K562 (cell line): ENCODE measurements around the gene PIK3R6. TPM values are rescaled to one million over a fixed set of nuclear protein-coding genes. Genes with fewer than 3 reads are reported as not detected.

ENCODE experiments used
- ATAC-seq: fragments of 200-7000 bp; cut with Tn5 transposase; 3 replicates; pipeline ENCODE4 v1.9.1; 2020; ENCODE audit warnings: moderate library complexity
- BruUV-seq: library from RNA; stranded (reverse); fragments of 400-500 nt; replicated peaks from 2 replicates; lab custom pipeline; 2021; lab: Mats Ljungman, UMichigan
- CTCF ChIA-PET: fragments of 300-600 bp; formaldehyde crosslinking; extraction: SDS; loops from one replicate; lab custom pipeline; 2021; ENCODE audit warnings: low intra/inter-chr PET ratio; lab: Yijun Ruan, JAX
- POLR2A ChIA-PET: fragments of 300-600, 350-650 bp; sonication (Branson Sonifier 250); formaldehyde crosslinking; extraction: SDS; loops from one replicate; lab custom pipeline; 2021; ENCODE audit warnings: antibody characterized with exemption, inconsistent platforms; lab: Yijun Ruan, JAX
- DNase-seq, 4 experiments: peaks; one replicate each; pipeline versions ENCODE4 v3.0.0 to v3.0.0-alpha.2; 2011 to 2018; ENCODE audit warnings: low spot score in 3 of 4, mixed read lengths in 3 of 4; ENCODE audit errors: extremely low read depth in 1 of 4
- FAIRE-seq: peaks from 2 replicates; lab custom pipeline; 2011; peaks lifted over from hg19 to GRCh38; lab: Jason Lieb, UNC
- H2AFZ ChIP-seq: 2 replicates; pipeline ENCODE4 v1.6.0; 2011; ENCODE audit warnings: low read depth, low read length, control low read depth, inconsistent platforms
- H3K27ac ChIP-seq: fragments of 200-600 bp; 3 replicates; pipeline ENCODE4 v1.8.0; 2011; ENCODE audit warnings: low read depth, mild to moderate bottlenecking, control low read depth, inconsistent platforms, low read length, moderate library complexity, mixed read lengths; ENCODE audit errors: extremely low read depth
- H3K27me3 ChIP-seq, 2 experiments: fragments of 300-600 bp in 1 of 2; 2 replicates in 1 of 2; 3 replicates in 1 of 2; pipeline versions ENCODE4 v1.6.0 to v1.8.0; 2011; ENCODE audit warnings: inconsistent platforms in 2 of 2, low read length in 2 of 2, mild to moderate bottlenecking in 1 of 2, mixed read lengths in 1 of 2, moderate library complexity in 1 of 2; ENCODE audit not compliant: control insufficient read depth in 2 of 2, insufficient read depth in 2 of 2
- H3K36me3 ChIP-seq: fragments of 300-600 bp; 3 replicates; pipeline ENCODE4 v1.8.0; 2011; ENCODE audit warnings: mild to moderate bottlenecking, low read length, inconsistent platforms; ENCODE audit not compliant: control insufficient read depth, insufficient read depth
- H3K4me1 ChIP-seq, 2 experiments: fragments of 200-600 bp in 1 of 2; replicated peaks in 1 of 2; 2 replicates in 1 of 2; 3 replicates in 1 of 2; pipeline versions ENCODE4 v1.5.1 to v1.8.0; 2011; ENCODE audit warnings: inconsistent platforms in 2 of 2, low read length in 2 of 2, mild to moderate bottlenecking in 1 of 2, mixed read lengths in 1 of 2, moderate library complexity in 1 of 2; ENCODE audit not compliant: control insufficient read depth in 2 of 2, insufficient read depth in 2 of 2
- H3K4me2 ChIP-seq: 2 replicates; pipeline ENCODE4 v1.6.1; 2011; ENCODE audit warnings: low read length, control low read depth, inconsistent platforms, mixed read lengths; ENCODE audit not compliant: insufficient read depth
- H3K4me3 ChIP-seq: fragments of 200-600 bp; sonication (generic), shearing (Covaris generic); 2 replicates; pipeline ENCODE4 v1.5.1; 2016; ENCODE audit warnings: control low read depth, inconsistent platforms
- H3K79me2 ChIP-seq: fragments of 200-600 bp; 3 replicates; pipeline ENCODE4 v1.8.0; 2011; ENCODE audit warnings: low read length, inconsistent platforms; ENCODE audit not compliant: control insufficient read depth, insufficient read depth
- H3K9ac ChIP-seq, 2 experiments: 2 replicates each; pipeline versions ENCODE4 v1.6.0 to v1.6.1; 2011; ENCODE audit warnings: low read depth in 2 of 2, low read length in 2 of 2, control low read depth in 1 of 2, inconsistent platforms in 1 of 2, mild to moderate bottlenecking in 1 of 2, mixed read lengths in 1 of 2; ENCODE audit not compliant: insufficient read depth in 1 of 2
- H3K9me1 ChIP-seq: one replicate; pipeline ENCODE4 v1.6.0; 2011; ENCODE audit warnings: inconsistent platforms, mild to moderate bottlenecking, low read length, moderate library complexity; ENCODE audit not compliant: control insufficient read depth, insufficient read depth
- H3K9me3 ChIP-seq: replicated peaks from 2 replicates; pipeline ENCODE4 v1.5.1; 2011; ENCODE audit warnings: low read depth, low read length, inconsistent platforms; ENCODE audit not compliant: control insufficient read depth, insufficient read depth
- H4K20me1 ChIP-seq: replicated peaks from 2 replicates; pipeline ENCODE4 v1.6.1; 2011; ENCODE audit warnings: low read length, inconsistent platforms, mixed read lengths; ENCODE audit not compliant: control insufficient read depth, insufficient read depth
- BACH1 ChIP-seq: fragments of 200-800 bp; sonication (Bioruptor generic); IDR thresholded peaks from 2 replicates; pipeline ENCODE4 v1.6.1; 2016; ENCODE audit warnings: missing genetic modification characterization, missing compliant biosample characterization
- BRCA1 ChIP-seq, 2 experiments: fragments of 450-650 bp in 1 of 2; sonication (generic) in 1 of 2; formaldehyde crosslinking in 1 of 2; IDR thresholded peaks; 2 replicates each; pipeline versions ENCODE4 v1.5.0 to v1.6.1; 2017 to 2020; ENCODE audit warnings: mild to moderate bottlenecking in 1 of 2, missing genetic modification reagents in 1 of 2
- GTF2A2 ChIP-seq: IDR thresholded peaks from 2 replicates; pipeline ENCODE4 v1.6.1; 2016; ENCODE audit warnings: mild to moderate bottlenecking, missing genetic modification characterization, missing compliant biosample characterization
- LCOR ChIP-seq: sonication (generic); formaldehyde crosslinking; IDR thresholded peaks from 2 replicates; pipeline ENCODE4 v1.8.0; 2022; ENCODE audit warnings: mild to moderate bottlenecking, missing genetic modification reagents
- NRF1 ChIP-seq, 2 experiments: fragments of 450-650 bp; IDR thresholded peaks in 1 of 2; conservative IDR thresholded peaks in 1 of 2; 2 replicates each; pipeline ENCODE4 v1.6.1; 2014; ENCODE audit warnings: mild to moderate bottlenecking in 2 of 2
- NUFIP1 ChIP-seq: fragments of 450-650 bp; IDR thresholded peaks from 2 replicates; pipeline ENCODE4 v1.6.1; 2018; ENCODE audit not compliant: partially characterized antibody
- RAD21 ChIP-seq, 2 experiments: fragments of 250-450 bp in 1 of 2; fragments of 450-650 bp in 1 of 2; sonication (Bioruptor Pico) in 1 of 2; formaldehyde crosslinking in 1 of 2; IDR thresholded peaks in 1 of 2; conservative IDR thresholded peaks in 1 of 2; 2 replicates each; pipeline versions ENCODE4 v1.4.0 to v1.8.0; 2020 to 2022; ENCODE audit warnings: mild to moderate bottlenecking in 2 of 2, moderate library complexity in 1 of 2
- WGBS: fragments of 100-300 bp; shearing (Covaris generic); methylation state at CpG from one replicate; pipeline ENCODE4 v1.1.6; 2016; ENCODE audit warnings: low coverage, mixed read lengths; ENCODE audit not compliant: insufficient coverage; ENCODE audit errors: missing lambda C conversion rate; 5-methylcytosine and 5-hydroxymethylcytosine counted together
- in situ Hi-C: fragments of 300-500 bp; cut with MboI; formaldehyde crosslinking; loops from 4 replicates; pipeline ENCODE4 v1.15.0; 2018; ENCODE audit warnings: inconsistent platforms, mixed read lengths
- intact Hi-C: fragments of 100-400 bp; cut with micrococcal nuclease; formaldehyde crosslinking; loops from 2 replicates; pipeline ENCODE4 v1.14.2; 2022
- polyA plus RNA-seq, 8 experiments: library from polyadenylated mRNA; depleted of rRNA in 4 of 8; stranded (reverse) in 5 of 8; unstranded in 3 of 8; fragments of >200 nt; fragmentation: Nextera tagmentation in 2 of 8; fragmentation: Illumina TruSeq in 1 of 8; extraction: Ambion mirVana in 2 of 8; extraction: Trizol in 1 of 8; gene quantifications; 2 replicates each; pipeline versions ENCODE4 v1.2.1 to v1.2.3, GENCODE V29; 2011 to 2014; ENCODE audit warnings: inconsistent platforms in 1 of 8, missing spikeins in 1 of 8
- total RNA-seq, 7 experiments: library from RNA; depleted of rRNA in 6 of 7; stranded (reverse); fragments of >200 nt in 6 of 7; fragmentation: Illumina TruSeq in 2 of 7; extraction: Trizol in 2 of 7; gene quantifications; 2 replicates each; pipeline versions ENCODE4 v1.2.1 to v1.2.3, GENCODE V29; 2011 to 2021; ENCODE audit warnings: low replicate concordance in 1 of 7
- TF ChIP-seq, protein P1 (sequence below): fragments of 450-650 bp; IDR thresholded peaks from 2 replicates; pipeline ENCODE4 v1.6.1; 2016; ENCODE audit warnings: missing biosample characterization, missing genetic modification characterization
- TF ChIP-seq, protein P2 (sequence below): IDR thresholded peaks from 2 replicates; pipeline ENCODE4 v1.6.1; 2011; ENCODE audit warnings: borderline replicate concordance, low read depth, mild to moderate bottlenecking, moderate library complexity, low read length; ENCODE audit not compliant: insufficient read depth, poor library complexity, severe bottlenecking

PIK3R6 gene
- total and polyA plus RNA-seq, 9 of the 15 experiments (the other 6 are each of a cell fraction or from before 2014, with no cell fraction given) = 0.04 TPM; not detected in 8

DNA sequence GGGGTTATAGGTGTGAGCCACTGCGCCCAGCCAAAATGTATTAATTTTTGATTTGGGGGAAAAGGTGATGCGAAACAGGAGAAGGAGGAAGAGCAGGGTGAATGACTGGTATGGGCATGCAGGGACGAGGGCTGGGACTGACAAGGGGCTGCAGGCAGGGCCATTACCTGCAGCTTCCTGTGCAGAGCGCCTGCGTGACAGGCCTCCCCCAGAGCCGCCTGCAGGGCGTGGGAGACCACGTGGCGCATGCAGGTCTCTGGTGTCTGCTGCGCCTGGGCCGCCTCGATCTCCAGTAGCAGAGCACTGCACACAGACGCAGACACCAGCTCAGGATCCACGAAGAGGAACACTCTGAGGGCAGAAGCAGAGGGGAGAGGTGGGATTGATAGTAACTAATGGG is 32.4 kb downstream of the PIK3R6 start:
- H3K9ac ChIP-seq = no peak overlapping the region
- 0% methylated on average over 5 of the region's 14 CpGs for WGBS
- no peaks in the 10 kb centered on the region for H3K79me2 ChIP-seq
- no peaks in the 10 kb centered on the region for H3K36me3 ChIP-seq
- POLR2A ChIA-PET = no interaction called here
- H4K20me1 ChIP-seq = no peaks in the 10 kb centered on the region
- intact Hi-C loops (no loop called here), in situ Hi-C loops (no loop called here)
- no peak for FAIRE-seq
- no peak for ATAC-seq
- no peaks in the 10 kb centered on the region for H3K9me3 ChIP-seq
- no peak overlapping the region for H3K4me2 ChIP-seq
- H3K4me1 ChIP-seq = peaks cover 0 to 7% of the 10 kb centered on the region in 2 experiments; a peak in 2 of 5 replicates
- H2AFZ ChIP-seq = no peak overlapping the region
- H3K27ac ChIP-seq = no peak overlapping the region
- no peak for DNase-seq
- H3K27me3 ChIP-seq = peaks cover 3 to 22% of the 10 kb centered on the region in 2 experiments; a peak in 3 of 5 replicates
- BruUV-seq = no TSS peak
- no peaks in the 10 kb centered on the region for H3K9me1 ChIP-seq
- CTCF ChIA-PET = no interaction called here
- TF ChIP-seq NRF1 (conservative IDR thresholded peaks at IDR 0.05 in 1 of 2, IDR thresholded peaks at IDR 0.05 in 1 of 2) = 0 out of 4 replicates have a peak, but pooled peaks of 1 of the 2 experiments have one; percentile 17
- TF ChIP-seq BACH1 (tag) = no peak
- TF ChIP-seq, all 486 proteins: peak for 1
- H3K4me3 ChIP-seq = no peak overlapping the region

DNA sequence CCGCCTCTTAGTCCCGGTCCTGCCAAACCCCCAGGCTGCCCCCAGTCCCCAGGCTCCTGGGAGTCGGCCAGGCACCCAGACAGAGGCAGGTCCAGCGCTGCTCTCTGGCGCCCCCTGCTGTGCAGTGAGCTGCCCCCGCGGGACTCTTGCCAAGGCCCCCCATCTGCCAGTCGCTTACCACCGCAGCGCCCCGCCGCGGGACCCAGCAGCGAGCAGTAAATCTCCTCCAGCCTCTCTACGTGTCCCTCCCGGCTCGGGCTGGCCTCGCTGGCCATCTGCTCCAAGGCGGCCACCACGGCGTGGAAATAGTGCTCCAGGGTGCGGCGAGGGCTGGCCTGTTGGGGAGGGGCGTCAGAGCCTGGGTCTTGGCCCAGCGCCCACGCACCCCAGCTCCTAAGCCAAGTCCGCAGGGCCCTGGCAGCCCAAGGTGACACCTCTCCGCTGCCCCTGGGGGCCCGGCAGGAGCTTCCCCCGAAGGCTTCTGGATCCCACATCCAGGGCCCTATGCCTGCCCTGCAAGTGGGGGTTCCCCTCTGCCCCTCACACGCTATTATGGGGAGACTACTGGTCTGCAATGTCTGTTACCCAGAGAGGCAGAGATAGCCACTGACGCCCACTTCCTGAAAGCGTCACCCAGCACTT is 34.6 kb downstream of the PIK3R6 start:
- peak; percentile 91 for ATAC-seq
- Histone ChIP-seq H3K79me2 (no peaks in the 10 kb centered on the region), H4K20me1 (no peaks in the 10 kb centered on the region), H3K9me3 (no peaks in the 10 kb centered on the region), H3K4me3 (no peak overlapping the region), H3K4me2 (no peak overlapping the region), H3K4me1 (peaks cover 0 to 7% of the 10 kb centered on the region in 2 experiments; a peak in 2 of 5 replicates), H3K27ac (no peak overlapping the region), H3K27me3 (peaks cover 0 to 28% of the 10 kb centered on the region in 2 experiments; a peak in 3 of 5 replicates), H3K36me3 (no peaks in the 10 kb centered on the region), H2AFZ (no peak overlapping the region), H3K9ac (no peak overlapping the region), H3K9me1 (no peaks in the 10 kb centered on the region)
- DNase-seq = peak; percentile 49 to 75 (median 69)
- BruUV-seq = no TSS peak
- 16% methylated on average over 13 of the region's 33 CpGs for WGBS
- no peak for FAIRE-seq
- in situ Hi-C loops = no loop called here
- ChIA-PET POLR2A (interaction anchor here (0.5 to 0.6 kb wide), 2 partner anchors 29 to 75 kb away, joined by 3 read pairs; no protein-coding TSS in a partner anchor), CTCF (no interaction called here)
- intact Hi-C loops = no loop called here
- TF ChIP-seq RAD21 (CRISPR knock-in tag; conservative IDR thresholded peaks at IDR 0.05 in 1 of 2, IDR thresholded peaks at IDR 0.05 in 1 of 2) = peak in 1 of 2 experiments; percentile 31; a peak in 2 of 4 replicates
- TF ChIP-seq, protein P1, sequence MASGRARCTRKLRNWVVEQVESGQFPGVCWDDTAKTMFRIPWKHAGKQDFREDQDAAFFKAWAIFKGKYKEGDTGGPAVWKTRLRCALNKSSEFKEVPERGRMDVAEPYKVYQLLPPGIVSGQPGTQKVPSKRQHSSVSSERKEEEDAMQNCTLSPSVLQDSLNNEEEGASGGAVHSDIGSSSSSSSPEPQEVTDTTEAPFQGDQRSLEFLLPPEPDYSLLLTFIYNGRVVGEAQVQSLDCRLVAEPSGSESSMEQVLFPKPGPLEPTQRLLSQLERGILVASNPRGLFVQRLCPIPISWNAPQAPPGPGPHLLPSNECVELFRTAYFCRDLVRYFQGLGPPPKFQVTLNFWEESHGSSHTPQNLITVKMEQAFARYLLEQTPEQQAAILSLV (tag) = no peak
- no peak for TF ChIP-seq LCOR (CRISPR knock-in tag)
- no peak for TF ChIP-seq GTF2A2 (tag)
- no peak for TF ChIP-seq NUFIP1
- no peak for TF ChIP-seq BRCA1 (IDR thresholded peaks at IDR 0.05)
- no peak for TF ChIP-seq BRCA1 (CRISPR knock-in tag; IDR thresholded peaks at IDR 0.05)
- TF ChIP-seq, protein P2, sequence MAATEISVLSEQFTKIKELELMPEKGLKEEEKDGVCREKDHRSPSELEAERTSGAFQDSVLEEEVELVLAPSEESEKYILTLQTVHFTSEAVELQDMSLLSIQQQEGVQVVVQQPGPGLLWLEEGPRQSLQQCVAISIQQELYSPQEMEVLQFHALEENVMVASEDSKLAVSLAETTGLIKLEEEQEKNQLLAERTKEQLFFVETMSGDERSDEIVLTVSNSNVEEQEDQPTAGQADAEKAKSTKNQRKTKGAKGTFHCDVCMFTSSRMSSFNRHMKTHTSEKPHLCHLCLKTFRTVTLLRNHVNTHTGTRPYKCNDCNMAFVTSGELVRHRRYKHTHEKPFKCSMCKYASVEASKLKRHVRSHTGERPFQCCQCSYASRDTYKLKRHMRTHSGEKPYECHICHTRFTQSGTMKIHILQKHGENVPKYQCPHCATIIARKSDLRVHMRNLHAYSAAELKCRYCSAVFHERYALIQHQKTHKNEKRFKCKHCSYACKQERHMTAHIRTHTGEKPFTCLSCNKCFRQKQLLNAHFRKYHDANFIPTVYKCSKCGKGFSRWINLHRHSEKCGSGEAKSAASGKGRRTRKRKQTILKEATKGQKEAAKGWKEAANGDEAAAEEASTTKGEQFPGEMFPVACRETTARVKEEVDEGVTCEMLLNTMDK = peak; percentile 34
